Measurements from ENCODE around the gene PRKN.

Gene PRKN

GRCh38 chr6:162290846-162291465, 436.6 kb downstream of the PRKN start:
- TF ChIP-seq POLR2A (IDR thresholded peaks at IDR 0.05; ENCODE audit: low read depth, low read length) = no peak
- no peak for FAIRE-seq
- DNase-seq (ENCODE audit: insufficient read length, low spot score) = no peak

GRCh38 chr6:162289972-162290371, 437.6 kb downstream of the PRKN start:
- DNase-seq (ENCODE audit: insufficient read length, low spot score) (no peak), FAIRE-seq (no peak)
- no peak for TF ChIP-seq POLR2A (IDR thresholded peaks at IDR 0.05; ENCODE audit: low read depth, low read length)

GRCh38 chr6:162273986-162274385, 453.6 kb downstream of the PRKN start:
- no peak for TF ChIP-seq POLR2A (IDR thresholded peaks at IDR 0.05; ENCODE audit: low read depth, low read length)
- FAIRE-seq = no peak
- no peak for DNase-seq (ENCODE audit: insufficient read length, low spot score)

- FAIRE-seq (no peak), DNase-seq (ENCODE audit: insufficient read length, low spot score) (no peak)
- TF ChIP-seq POLR2A (IDR thresholded peaks at IDR 0.05; ENCODE audit: low read depth, low read length) = no peak
Observed at GRCh38 chr6:162271922-162272321, 455.6 kb downstream of the PRKN start.

- no peak for TF ChIP-seq POLR2A (IDR thresholded peaks at IDR 0.05; ENCODE audit: low read depth, low read length)
- FAIRE-seq (no peak), DNase-seq (ENCODE audit: insufficient read length, low spot score) (no peak)
Observed at GRCh38 chr6:162270966-162271365, 456.6 kb downstream of the PRKN start.

GRCh38 chr6:162267641-162268040, 459.9 kb downstream of the PRKN start:
- DNase-seq (ENCODE audit: insufficient read length, low spot score) = no peak
- TF ChIP-seq POLR2A (IDR thresholded peaks at IDR 0.05; ENCODE audit: low read depth, low read length) = no peak
- FAIRE-seq = no peak

GRCh38 chr6:162267126-162267525, 460.4 kb downstream of the PRKN start:
- DNase-seq (ENCODE audit: insufficient read length, low spot score) = no peak
- no peak for FAIRE-seq
- TF ChIP-seq POLR2A (IDR thresholded peaks at IDR 0.05; ENCODE audit: low read depth, low read length) = no peak

- no peak for FAIRE-seq
- DNase-seq (ENCODE audit: insufficient read length, low spot score) = no peak
- TF ChIP-seq POLR2A (IDR thresholded peaks at IDR 0.05; ENCODE audit: low read depth, low read length) = no peak
Observed at GRCh38 chr6:162264581-162264980, 463.0 kb downstream of the PRKN start.

GRCh38 chr6:162262466-162263196, 464.9 kb downstream of the PRKN start:
- FAIRE-seq (no peak), DNase-seq (ENCODE audit: insufficient read length, low spot score) (no peak)
- no peak for TF ChIP-seq POLR2A (IDR thresholded peaks at IDR 0.05; ENCODE audit: low read depth, low read length)

- no peak for TF ChIP-seq POLR2A (IDR thresholded peaks at IDR 0.05; ENCODE audit: low read depth, low read length)
- DNase-seq (ENCODE audit: insufficient read length, low spot score) (no peak), FAIRE-seq (no peak)
Observed at GRCh38 chr6:162261598-162261997, 466.0 kb downstream of the PRKN start.

GRCh38 chr6:162260027-162260426, 467.5 kb downstream of the PRKN start:
- TF ChIP-seq POLR2A (IDR thresholded peaks at IDR 0.05; ENCODE audit: low read depth, low read length) = no peak
- DNase-seq (ENCODE audit: insufficient read length, low spot score) = no peak
- FAIRE-seq = no peak

- no peak for TF ChIP-seq POLR2A (IDR thresholded peaks at IDR 0.05; ENCODE audit: low read depth, low read length)
- FAIRE-seq (no peak), DNase-seq (ENCODE audit: insufficient read length, low spot score) (no peak)
Observed at GRCh38 chr6:162258647-162259046, 468.9 kb downstream of the PRKN start.

- no peak for TF ChIP-seq POLR2A (IDR thresholded peaks at IDR 0.05; ENCODE audit: low read depth, low read length)
- DNase-seq (ENCODE audit: insufficient read length, low spot score) (no peak), FAIRE-seq (no peak)
Observed at GRCh38 chr6:162256361-162256760, 471.2 kb downstream of the PRKN start.

GRCh38 chr6:162251257-162251656, 476.3 kb downstream of the PRKN start:
- no peak for TF ChIP-seq POLR2A (IDR thresholded peaks at IDR 0.05; ENCODE audit: low read depth, low read length)
- DNase-seq (ENCODE audit: insufficient read length, low spot score) (no peak), FAIRE-seq (no peak)
